ENCODE results near the gene RYR2.

DNA sequence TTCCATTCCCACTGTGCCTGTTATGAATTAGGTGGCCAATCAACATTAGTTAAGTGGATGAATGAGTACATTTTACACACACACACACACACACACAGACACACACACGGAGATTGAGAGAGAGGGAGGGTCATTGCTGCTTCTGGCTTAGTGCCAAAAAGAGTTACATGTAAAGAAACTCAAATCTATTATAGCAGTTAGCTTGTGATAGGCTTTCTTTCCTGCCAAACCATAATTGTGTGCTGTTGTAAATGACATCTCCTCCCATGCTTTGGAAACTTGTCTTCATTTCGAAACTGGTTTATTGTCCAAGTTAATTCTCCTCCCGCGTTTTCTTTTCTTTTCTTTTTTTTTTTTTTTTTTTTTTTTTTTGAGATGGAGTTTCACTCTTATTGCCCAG is 36.3 kb upstream of the RYR2 start:
- TF ChIP-seq, protein P1, sequence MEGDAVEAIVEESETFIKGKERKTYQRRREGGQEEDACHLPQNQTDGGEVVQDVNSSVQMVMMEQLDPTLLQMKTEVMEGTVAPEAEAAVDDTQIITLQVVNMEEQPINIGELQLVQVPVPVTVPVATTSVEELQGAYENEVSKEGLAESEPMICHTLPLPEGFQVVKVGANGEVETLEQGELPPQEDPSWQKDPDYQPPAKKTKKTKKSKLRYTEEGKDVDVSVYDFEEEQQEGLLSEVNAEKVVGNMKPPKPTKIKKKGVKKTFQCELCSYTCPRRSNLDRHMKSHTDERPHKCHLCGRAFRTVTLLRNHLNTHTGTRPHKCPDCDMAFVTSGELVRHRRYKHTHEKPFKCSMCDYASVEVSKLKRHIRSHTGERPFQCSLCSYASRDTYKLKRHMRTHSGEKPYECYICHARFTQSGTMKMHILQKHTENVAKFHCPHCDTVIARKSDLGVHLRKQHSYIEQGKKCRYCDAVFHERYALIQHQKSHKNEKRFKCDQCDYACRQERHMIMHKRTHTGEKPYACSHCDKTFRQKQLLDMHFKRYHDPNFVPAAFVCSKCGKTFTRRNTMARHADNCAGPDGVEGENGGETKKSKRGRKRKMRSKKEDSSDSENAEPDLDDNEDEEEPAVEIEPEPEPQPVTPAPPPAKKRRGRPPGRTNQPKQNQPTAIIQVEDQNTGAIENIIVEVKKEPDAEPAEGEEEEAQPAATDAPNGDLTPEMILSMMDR (IDR thresholded peaks at IDR 0.05) = no peak
- TF ChIP-seq POLR2A (IDR thresholded peaks at IDR 0.05) = no peak
